GM21825 (cell line): ENCODE measurements around the gene XRCC4.

ENCODE experiments used
- ATAC-seq: cut with Tn5 transposase; IDR thresholded peaks from one replicate; pipeline ENCODE4 v1.9.1; 2021; ENCODE audit warnings: mild to moderate bottlenecking, moderate library complexity; ENCODE audit not compliant: unreplicated experiment

Gene XRCC4

GRCh38 chr5:83069096-83069799 lies 8.1 kb upstream of the XRCC4 start:
- ATAC-seq, result no peak

GRCh38 chr5:83071286-83072051 lies 5.9 kb upstream of the XRCC4 start:
- no peak for ATAC-seq

- ATAC-seq, result no peak
Observed at GRCh38 chr5:83072966-83073365, 4.4 kb upstream of the XRCC4 start.

- ATAC-seq, result peak; percentile 8
Observed at GRCh38 chr5:83077662-83078261, 415 bp downstream of the XRCC4 start.

- no peak for ATAC-seq
Observed at GRCh38 chr5:83082750-83083149, 5.4 kb downstream of the XRCC4 start.

- no peak for ATAC-seq
Observed at GRCh38 chr5:83084336-83084735, 7.0 kb downstream of the XRCC4 start.

- no peak for ATAC-seq
Observed at GRCh38 chr5:83085106-83085505, 7.8 kb downstream of the XRCC4 start.

GRCh38 chr5:83090169-83090568 lies 12.8 kb downstream of the XRCC4 start:
- ATAC-seq, result no peak

- ATAC-seq, result no peak
Observed at GRCh38 chr5:83092619-83093018, 15.3 kb downstream of the XRCC4 start.

GRCh38 chr5:83093692-83094091 lies 16.3 kb downstream of the XRCC4 start:
- no peak for ATAC-seq

GRCh38 chr5:83095163-83095956 lies 18.0 kb downstream of the XRCC4 start:
- ATAC-seq, result no peak

- ATAC-seq, result no peak
Observed at GRCh38 chr5:83095957-83096539, 18.7 kb downstream of the XRCC4 start.

- ATAC-seq, result no peak
Observed at GRCh38 chr5:83096660-83097339, 19.5 kb downstream of the XRCC4 start.

- ATAC-seq, result no peak
Observed at GRCh38 chr5:83097689-83098231, 20.4 kb downstream of the XRCC4 start.

GRCh38 chr5:83099001-83099400 lies 21.7 kb downstream of the XRCC4 start:
- ATAC-seq, result no peak

- ATAC-seq, result no peak
Observed at GRCh38 chr5:83099445-83099844, 22.1 kb downstream of the XRCC4 start.

GRCh38 chr5:83101514-83101913 lies 24.2 kb downstream of the XRCC4 start:
- ATAC-seq, result no peak

- no peak for ATAC-seq
Observed at GRCh38 chr5:83102364-83102980, 25.1 kb downstream of the XRCC4 start.

- ATAC-seq, result no peak
Observed at GRCh38 chr5:83104021-83104420, 26.7 kb downstream of the XRCC4 start.
